Brain microvascular endothelial cell (primary cell): ENCODE data around the gene DCLK1.

ENCODE experiments used
- DNase-seq: peaks from one replicate; pipeline ENCODE4 v3.0.0-alpha.2; 2020
- H3K27ac ChIP-seq: fragments of 250-450 bp; sonication (Bioruptor Pico); 2 replicates; pipeline ENCODE4 v1.5.1; 2020; ENCODE audit warnings: mild to moderate bottlenecking, moderate library complexity
- H3K27me3 ChIP-seq: fragments of 250-450 bp; sonication (Bioruptor Pico); replicated peaks from 2 replicates; pipeline ENCODE4 v1.5.1; 2020; ENCODE audit warnings: mild to moderate bottlenecking
- H3K36me3 ChIP-seq: fragments of 250-450 bp; sonication (Bioruptor Pico); replicated peaks from 2 replicates; pipeline ENCODE4 v1.5.1; 2020; ENCODE audit warnings: mild to moderate bottlenecking
- H3K4me3 ChIP-seq: 2 replicates; pipeline ENCODE4 v1.5.1; 2011; ENCODE audit warnings: low read depth, mild to moderate bottlenecking, control low read depth, low read length, moderate library complexity
- CTCF ChIP-seq: IDR thresholded peaks from 2 replicates; pipeline ENCODE4 v1.5.1; 2011; ENCODE audit warnings: low read depth, mild to moderate bottlenecking, moderate library complexity, low read length, control low read depth, inconsistent platforms; ENCODE audit errors: missing control alignments
- in situ Hi-C: cut with HindIII; loops from 2 replicates; pipeline ENCODE4 v1.10.0; 2017; ENCODE audit warnings: low sequenced_read_pairs, low pct_ligation_motif_present

DCLK1 gene

DNA sequence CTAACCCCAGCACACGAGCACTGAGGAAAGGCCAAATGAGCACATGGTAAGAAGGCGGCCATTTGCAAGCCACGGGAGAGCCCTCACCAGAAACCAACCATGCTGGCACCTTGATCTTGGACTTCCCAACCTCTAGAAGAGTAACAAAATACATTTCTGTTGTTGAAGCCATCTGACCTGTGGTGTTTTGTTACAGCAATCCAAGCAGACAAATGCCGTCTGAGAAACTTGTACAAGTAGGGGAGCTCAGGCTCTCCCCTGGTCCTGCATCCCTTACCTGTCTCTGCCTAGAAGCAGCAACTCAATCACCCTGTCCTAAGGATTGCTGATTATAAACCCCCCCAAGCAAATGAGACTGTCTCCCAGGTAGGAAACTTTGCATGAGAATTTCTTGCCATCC, 399.7 kb downstream of the DCLK1 start:
- no peak for DNase-seq
- Histone ChIP-seq H3K27me3 (no peaks in the 10 kb centered on the region), H3K4me3 (no peak overlapping the region), H3K27ac (no peak overlapping the region), H3K36me3 (no peaks in the 10 kb centered on the region)
- in situ Hi-C loops = no loop called here
- TF ChIP-seq CTCF = no peak

DNA sequence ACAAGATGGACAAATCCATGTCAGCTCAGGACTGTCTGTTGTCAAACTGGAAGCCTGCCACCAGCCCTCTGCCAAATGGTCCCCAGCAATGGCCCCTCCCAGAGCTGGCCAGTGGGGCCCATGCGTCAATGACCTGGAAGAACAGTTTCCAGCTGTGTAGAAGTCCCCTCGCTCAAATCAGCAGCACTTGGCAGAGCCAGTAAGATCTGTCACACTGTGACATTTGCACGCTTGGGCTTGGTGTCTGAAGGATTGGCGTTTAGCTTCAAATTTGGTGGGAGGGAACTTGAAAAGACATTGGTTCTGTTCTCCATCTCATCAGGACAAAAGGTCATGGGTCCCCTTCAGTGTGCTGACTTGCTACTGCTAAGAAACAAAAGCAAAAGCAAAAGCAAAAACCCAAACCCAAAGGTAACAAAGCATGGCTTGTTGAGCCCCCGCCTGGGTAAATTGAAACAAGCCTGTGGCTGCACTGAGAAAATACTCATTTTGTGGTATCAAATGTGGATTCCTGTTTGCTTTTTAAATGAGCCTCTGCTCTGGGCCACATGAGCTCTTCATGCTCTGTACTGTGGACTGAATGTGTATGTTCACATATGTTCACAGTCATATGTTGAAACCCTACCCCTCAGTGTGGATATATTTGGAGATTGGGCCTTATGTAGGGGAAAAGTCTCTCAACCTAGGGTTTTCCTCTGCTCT, 401.1 kb downstream of the DCLK1 start:
- TF ChIP-seq CTCF = no peak
- in situ Hi-C loops = no loop called here

DNA sequence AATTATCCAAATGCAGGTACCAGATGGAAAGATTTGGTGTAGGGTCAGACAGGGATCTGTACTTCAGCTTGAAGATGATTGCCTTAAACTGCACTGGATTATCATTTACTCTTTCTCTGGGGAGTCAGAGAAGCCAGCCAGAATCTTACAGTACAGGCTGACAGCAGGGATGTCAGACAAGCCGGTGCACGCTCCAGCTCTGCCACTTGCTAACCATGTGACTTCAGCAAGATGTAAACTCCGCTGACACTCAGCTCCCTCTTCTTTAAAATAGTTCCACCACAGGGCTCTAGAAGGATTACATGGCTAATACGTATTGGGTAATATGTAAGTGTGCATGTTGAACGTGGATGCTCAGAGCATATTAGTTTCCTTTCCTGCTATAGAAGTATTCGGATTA, 403.3 kb downstream of the DCLK1 start:
- H3K4me3 ChIP-seq = no peak overlapping the region
- in situ Hi-C loops = no loop called here
- H3K36me3 ChIP-seq = no peaks in the 10 kb centered on the region
- DNase-seq = no peak
- TF ChIP-seq CTCF = no peak
- H3K27ac ChIP-seq = no peak overlapping the region
- no peaks in the 10 kb centered on the region for H3K27me3 ChIP-seq

More for the DNA sequence above, 401.1 kb downstream of the DCLK1 start:
- H3K27ac ChIP-seq = no peak overlapping the region
- no peaks in the 10 kb centered on the region for H3K27me3 ChIP-seq
- H3K4me3 ChIP-seq = no peak overlapping the region
- H3K36me3 ChIP-seq = no peaks in the 10 kb centered on the region
- no peak for DNase-seq

DNA sequence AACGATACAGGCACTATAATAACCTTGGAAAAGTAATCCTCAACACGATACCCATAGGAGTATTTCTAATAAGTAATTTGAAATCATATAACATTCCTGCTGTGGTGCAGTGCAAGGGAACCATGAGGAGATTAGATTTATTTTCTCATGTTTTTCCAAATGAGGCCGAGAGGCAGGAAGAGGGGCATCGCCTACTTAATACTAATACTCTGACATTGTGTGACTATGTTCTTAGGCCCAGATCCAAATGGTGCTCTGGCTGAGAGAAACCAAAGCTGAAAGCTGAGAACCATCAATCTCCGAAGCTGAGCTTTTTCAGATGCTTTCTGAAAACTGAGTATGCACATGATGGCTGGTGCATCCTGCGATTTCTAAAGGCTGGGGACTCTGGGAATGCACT, 406.7 kb downstream of the DCLK1 start:
- no peaks in the 10 kb centered on the region for H3K36me3 ChIP-seq
- in situ Hi-C loops = no loop called here
- TF ChIP-seq CTCF = no peak

GRCh38 chr13:35723821-35724220, 407.4 kb downstream of the DCLK1 start:
- no peak for TF ChIP-seq CTCF
- H3K27me3 ChIP-seq = no peaks in the 10 kb centered on the region
- in situ Hi-C loops = no loop called here
- no peak overlapping the region for H3K27ac ChIP-seq
- peak; percentile 78 for DNase-seq
- no peaks in the 10 kb centered on the region for H3K36me3 ChIP-seq
- H3K4me3 ChIP-seq = no peak overlapping the region

More for the DNA sequence above, 406.7 kb downstream of the DCLK1 start:
- DNase-seq = peak; percentile 20
- Histone ChIP-seq H3K27me3 (no peaks in the 10 kb centered on the region), H3K27ac (no peak overlapping the region), H3K4me3 (no peak overlapping the region)

- H3K4me3 ChIP-seq = no peak overlapping the region
- no peaks in the 10 kb centered on the region for H3K27me3 ChIP-seq
- TF ChIP-seq CTCF = no peak
- H3K27ac ChIP-seq = no peak overlapping the region
- in situ Hi-C loops = no loop called here
- H3K36me3 ChIP-seq = no peaks in the 10 kb centered on the region
- DNase-seq = no peak
Measured at GRCh38 chr13:35723053-35723461, 408.1 kb downstream of the DCLK1 start.
